Measurements from ENCODE around the gene LMO7.

LMO7 gene

GRCh38 chr13:75826391-75826790 is 190.3 kb downstream of the LMO7 start:
- TF ChIP-seq CTCF (conservative IDR thresholded peaks at IDR 0.05; ENCODE audit: low read depth, low read length) = no peak
- DNase-seq (ENCODE audit: low read depth) = no peak
- no peak overlapping the region for H3K4me3 ChIP-seq (ENCODE audit: low read depth, low read length)

- TF ChIP-seq CTCF (conservative IDR thresholded peaks at IDR 0.05; ENCODE audit: low read depth, low read length) = no peak
- no peak for DNase-seq (ENCODE audit: low read depth)
- no peak overlapping the region for H3K4me3 ChIP-seq (ENCODE audit: low read depth, low read length)
These were observed 193.7 kb downstream of the LMO7 start for GRCh38 chr13:75829830-75830229.

- peak; percentile 48 for DNase-seq (ENCODE audit: low read depth)
- no peak overlapping the region for H3K4me3 ChIP-seq (ENCODE audit: low read depth, low read length)
- TF ChIP-seq CTCF (conservative IDR thresholded peaks at IDR 0.05; ENCODE audit: low read depth, low read length) = no peak
These were observed 194.7 kb downstream of the LMO7 start for GRCh38 chr13:75830842-75831241.

- no peak overlapping the region for H3K4me3 ChIP-seq (ENCODE audit: low read depth, low read length)
- no peak for TF ChIP-seq CTCF (conservative IDR thresholded peaks at IDR 0.05; ENCODE audit: low read depth, low read length)
- no peak for DNase-seq (ENCODE audit: low read depth)
These were observed 195.3 kb downstream of the LMO7 start for GRCh38 chr13:75831389-75831788.

GRCh38 chr13:75832812-75833211 is 196.7 kb downstream of the LMO7 start:
- DNase-seq (ENCODE audit: low read depth) = no peak
- TF ChIP-seq CTCF (conservative IDR thresholded peaks at IDR 0.05; ENCODE audit: low read depth, low read length) = no peak
- no peak overlapping the region for H3K4me3 ChIP-seq (ENCODE audit: low read depth, low read length)

- no peak overlapping the region for H3K4me3 ChIP-seq (ENCODE audit: low read depth, low read length)
- no peak for DNase-seq (ENCODE audit: low read depth)
- TF ChIP-seq CTCF (conservative IDR thresholded peaks at IDR 0.05; ENCODE audit: low read depth, low read length) = no peak
These were observed 200.3 kb downstream of the LMO7 start for GRCh38 chr13:75836441-75836840.

GRCh38 chr13:75838366-75839005 is 202.4 kb downstream of the LMO7 start:
- no peak for DNase-seq (ENCODE audit: low read depth)
- TF ChIP-seq CTCF (conservative IDR thresholded peaks at IDR 0.05; ENCODE audit: low read depth, low read length) = no peak
- no peak overlapping the region for H3K4me3 ChIP-seq (ENCODE audit: low read depth, low read length)
